Renal pelvis (tissue), 12 donors: Measurements from ENCODE around the gene RBM47. TPM values are rescaled to one million over a fixed set of nuclear protein-coding genes. Genes with fewer than 3 reads are reported as not detected.

Source experiments
- DNase-seq: peaks from one replicate; pipeline ENCODE4 v3.0.0-alpha.2; 2013
- long read RNA-seq, 16 experiments: transcript quantifications; one replicate each; lab custom pipeline, GENCODE V29; 2026
- polyA plus RNA-seq, 3 donors: library from polyadenylated mRNA; unstranded; fragments of 120-200 nt; gene quantifications; one replicate each; pipeline ENCODE4 v1.2.1, GENCODE V29; 2013; ENCODE audit not compliant: insufficient read length in 3 of 3

Gene RBM47
- polyA plus RNA-seq, result 10 to 100 TPM; 76.1 to 93.9 (median 91.3) TPM
- long read RNA-seq, donor 1, full-length matches to known transcripts, result 4 of 4 reads
- long read RNA-seq, donor 1, partial matches to known transcripts, result 0 of 4 reads
- long read RNA-seq, donor 1, other reads (novel, unspliced or antisense), result 0 of 4 reads
- long read RNA-seq, donor 2, full-length matches to known transcripts, result 7 of 7 reads
- long read RNA-seq, donor 2, partial matches to known transcripts, result 0 of 7 reads
- long read RNA-seq, donor 2, other reads (novel, unspliced or antisense), result 0 of 7 reads
- long read RNA-seq, donor 3, full-length matches to known transcripts, result 7 of 7 reads
- long read RNA-seq, donor 3, partial matches to known transcripts, result 0 of 7 reads
- long read RNA-seq, donor 3, other reads (novel, unspliced or antisense), result 0 of 7 reads
- long read RNA-seq, donor 4, full-length matches to known transcripts, result 3 of 3 reads
- long read RNA-seq, donor 4, partial matches to known transcripts, result 0 of 3 reads
- long read RNA-seq, donor 4, other reads (novel, unspliced or antisense), result 0 of 3 reads
- long read RNA-seq, donor 5, full-length matches to known transcripts, result 4 of 4 reads
- long read RNA-seq, donor 5, partial matches to known transcripts, result 0 of 4 reads
- long read RNA-seq, donor 5, other reads (novel, unspliced or antisense), result 0 of 4 reads
- long read RNA-seq, donor 6, full-length matches to known transcripts, result 12 of 39 reads
- long read RNA-seq, donor 6, partial matches to known transcripts, result 13 of 39 reads
- long read RNA-seq, donor 6, other reads (novel, unspliced or antisense), result 14 of 39 reads
- long read RNA-seq, donor 7, full-length matches to known transcripts, result 8 of 16 reads
- long read RNA-seq, donor 7, partial matches to known transcripts, result 8 of 16 reads
- long read RNA-seq, donor 7, other reads (novel, unspliced or antisense), result 0 of 16 reads
- long read RNA-seq, donor 8, result 0 reads
- long read RNA-seq, donor 9, full-length matches to known transcripts, result 4 of 4 reads
- long read RNA-seq, donor 9, partial matches to known transcripts, result 0 of 4 reads
- long read RNA-seq, donor 9, other reads (novel, unspliced or antisense), result 0 of 4 reads
- long read RNA-seq, donor 10, full-length matches to known transcripts, result 9 of 16 reads
- long read RNA-seq, donor 10, partial matches to known transcripts, result 7 of 16 reads
- long read RNA-seq, donor 10, other reads (novel, unspliced or antisense), result 0 of 16 reads
- long read RNA-seq, donor 11, full-length matches to known transcripts, result 6 of 6 reads
- long read RNA-seq, donor 11, partial matches to known transcripts, result 0 of 6 reads
- long read RNA-seq, donor 11, other reads (novel, unspliced or antisense), result 0 of 6 reads
- long read RNA-seq, donor 12, full-length matches to known transcripts, result 15 of 15 reads
- long read RNA-seq, donor 12, partial matches to known transcripts, result 0 of 15 reads
- long read RNA-seq, donor 12, other reads (novel, unspliced or antisense), result 0 of 15 reads
- long read RNA-seq, donor 13, full-length matches to known transcripts, result 5 of 14 reads
- long read RNA-seq, donor 13, partial matches to known transcripts, result 9 of 14 reads
- long read RNA-seq, donor 13, other reads (novel, unspliced or antisense), result 0 of 14 reads
- long read RNA-seq, donor 14, full-length matches to known transcripts, result 13 of 37 reads
- long read RNA-seq, donor 14, partial matches to known transcripts, result 24 of 37 reads
- long read RNA-seq, donor 14, other reads (novel, unspliced or antisense), result 0 of 37 reads
- long read RNA-seq, donor 15, full-length matches to known transcripts, result 12 of 12 reads
- long read RNA-seq, donor 15, partial matches to known transcripts, result 0 of 12 reads
- long read RNA-seq, donor 15, other reads (novel, unspliced or antisense), result 0 of 12 reads
- long read RNA-seq, donor 16, full-length matches to known transcripts, result 8 of 8 reads
- long read RNA-seq, donor 16, partial matches to known transcripts, result 0 of 8 reads
- long read RNA-seq, donor 16, other reads (novel, unspliced or antisense), result 0 of 8 reads

DNA sequence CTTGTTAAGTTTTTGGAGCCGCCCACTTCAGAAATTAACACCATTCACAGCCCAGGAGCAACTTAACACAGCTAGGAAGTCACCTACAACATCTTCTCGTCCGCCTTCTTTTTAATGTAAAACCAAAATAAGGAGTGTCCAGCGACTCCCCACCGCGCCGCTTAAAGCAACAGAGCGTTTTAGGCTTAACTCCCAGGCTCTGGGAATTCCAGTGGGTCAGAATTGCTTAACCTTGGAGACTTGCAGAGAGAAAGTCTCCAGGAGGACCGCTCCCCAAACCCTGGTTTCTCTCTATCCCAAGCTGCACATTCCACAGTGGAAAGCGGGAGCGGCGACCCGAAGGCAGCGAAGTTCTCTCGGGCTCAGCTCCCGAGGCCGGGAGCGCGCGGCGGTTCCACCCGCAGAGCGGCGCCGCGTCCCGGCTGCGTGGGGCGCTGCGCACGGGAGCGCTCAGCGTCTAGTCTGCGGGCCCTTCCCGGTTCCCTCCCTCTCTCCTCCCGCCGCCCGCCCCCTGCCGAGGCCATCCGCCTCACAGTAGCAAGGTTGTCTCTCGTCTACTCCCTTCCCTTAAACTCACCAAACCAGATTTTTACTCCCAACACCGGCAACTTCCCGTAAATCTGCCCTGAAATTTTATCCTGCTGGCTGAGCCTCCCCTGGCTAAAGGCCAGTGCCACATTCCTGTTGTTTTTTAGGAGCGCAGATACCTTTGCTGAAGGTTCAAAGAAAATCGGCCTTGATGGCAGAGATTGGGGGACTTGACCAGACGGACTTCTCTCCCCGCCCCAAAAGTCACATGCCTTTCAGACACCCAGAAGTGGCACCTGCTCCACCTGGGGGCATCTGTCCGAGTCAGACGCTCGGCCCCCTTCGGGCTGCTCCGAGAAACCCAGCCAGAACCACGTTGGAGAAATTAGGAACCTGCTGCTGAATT is at the start of gene RBM47:
TSS of gene RBM47 (minus strand) at position 464 of the 934 bp plus-strand sequence. CDS start 190,971 bp downstream, outside the sequence.
- peak; percentile 81 for DNase-seq

DNA sequence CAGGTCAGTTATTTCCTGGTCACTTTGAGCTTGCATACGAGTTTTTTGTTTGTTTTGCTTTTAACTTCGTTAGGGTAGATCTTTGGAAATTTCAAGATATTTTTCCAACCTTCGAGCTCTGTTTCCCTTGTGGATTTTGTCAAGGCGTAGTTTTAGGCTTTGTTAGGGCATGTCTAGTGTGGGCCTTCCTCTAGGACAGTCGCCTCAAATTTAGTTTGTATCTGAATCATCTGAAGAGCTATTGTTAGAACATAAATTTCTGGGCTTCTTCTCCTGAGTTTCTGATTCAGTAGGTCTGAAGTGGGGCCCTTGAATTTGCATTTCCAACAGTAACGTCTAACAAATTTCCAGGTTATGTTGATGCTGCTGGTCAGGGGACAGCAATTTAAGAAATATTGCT is 48.8 kb upstream of the RBM47 start:
- no peak for DNase-seq

DNA sequence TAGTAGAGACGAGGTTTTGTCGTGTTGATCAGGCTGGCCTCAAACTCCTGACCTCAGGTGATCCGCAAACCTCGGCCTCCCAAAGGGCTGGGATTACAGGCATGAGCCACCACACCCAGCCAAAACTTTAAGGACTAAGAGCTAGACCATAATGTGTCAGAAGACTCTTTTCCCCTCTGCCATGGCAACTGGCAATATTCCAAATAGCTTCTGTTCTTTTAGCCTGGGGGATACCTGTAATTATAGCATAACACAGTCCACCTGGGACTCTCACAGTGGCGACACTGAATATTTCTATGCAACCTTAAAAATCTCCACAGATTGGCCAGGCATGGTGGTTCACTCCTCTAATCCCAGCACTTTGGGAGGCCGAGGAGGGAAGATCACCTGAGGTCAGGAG is 45.5 kb upstream of the RBM47 start:
- DNase-seq, result peak; percentile 12

DNA sequence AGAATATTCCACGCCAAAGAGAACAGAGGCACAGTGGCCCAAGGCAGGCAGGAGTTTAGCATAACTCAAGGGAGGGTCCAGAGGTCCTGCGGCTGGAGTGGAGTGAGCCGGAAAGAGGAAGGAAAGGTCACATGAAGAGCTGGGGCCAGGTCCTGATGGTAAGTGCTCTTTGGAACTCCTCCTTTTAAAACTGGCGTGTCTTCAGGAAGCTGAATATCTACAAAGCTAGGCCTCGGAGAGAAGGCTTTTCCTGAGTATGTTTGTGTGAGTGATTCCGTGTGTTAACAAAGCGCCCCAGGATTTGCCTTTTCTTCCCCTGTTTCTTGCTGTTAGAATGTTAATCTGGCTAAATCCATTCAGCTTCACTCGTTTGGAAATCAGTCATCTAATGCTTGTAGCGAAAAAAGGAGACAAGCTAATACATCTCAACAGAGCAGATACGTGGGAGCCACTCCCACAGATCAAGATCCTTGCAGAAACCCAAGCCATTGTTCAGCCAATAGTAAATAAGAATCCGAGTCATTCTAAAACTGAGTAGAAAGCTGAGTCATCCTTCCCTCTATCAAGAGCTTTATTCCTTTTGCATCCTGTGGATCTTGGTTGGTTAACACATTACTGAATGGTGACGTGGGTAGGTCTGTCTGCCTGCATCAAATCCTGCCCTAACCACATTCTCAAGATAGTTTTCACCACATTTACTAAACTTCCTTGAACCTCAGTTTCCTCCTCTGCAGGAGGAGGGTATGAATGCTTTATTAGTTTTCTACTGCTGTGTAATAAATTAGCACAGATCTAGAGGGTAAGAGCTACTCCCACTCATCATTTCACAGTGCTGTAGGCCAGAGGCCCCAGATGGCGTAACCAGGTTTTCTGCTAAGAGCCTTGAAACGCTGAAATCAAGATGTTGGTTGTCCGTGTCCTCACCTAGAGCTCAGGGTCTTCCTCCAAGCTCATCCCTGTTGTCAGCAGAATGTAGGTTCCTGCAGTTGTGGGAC is 43.2 kb upstream of the RBM47 start:
- DNase-seq, result peak; percentile 31

- no peak for DNase-seq
These were observed 39.8 kb upstream of the RBM47 start for GRCh38 chr4:40669504-40669903.

DNA sequence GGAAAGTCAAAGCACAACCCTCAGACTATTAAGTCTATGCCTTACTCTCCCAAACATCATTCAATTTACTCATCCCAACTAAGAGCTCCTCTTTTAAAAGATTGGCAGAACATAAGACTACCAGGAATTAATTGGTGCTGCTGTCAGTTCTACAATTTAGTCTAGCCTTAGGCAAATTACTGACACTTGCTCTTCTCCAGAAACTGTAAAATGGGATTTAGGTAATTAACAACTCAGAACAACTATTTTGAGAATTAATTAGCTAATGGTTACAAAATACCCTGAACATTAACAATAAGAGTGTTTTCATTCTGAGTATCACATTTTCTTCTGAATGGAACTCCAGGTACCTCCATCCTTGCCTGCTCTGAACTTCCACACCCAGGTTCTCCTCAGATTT is 36.2 kb upstream of the RBM47 start:
- DNase-seq, result no peak

- DNase-seq, result peak; percentile 21
These were observed 33.4 kb upstream of the RBM47 start for GRCh38 chr4:40662962-40663604.

DNA sequence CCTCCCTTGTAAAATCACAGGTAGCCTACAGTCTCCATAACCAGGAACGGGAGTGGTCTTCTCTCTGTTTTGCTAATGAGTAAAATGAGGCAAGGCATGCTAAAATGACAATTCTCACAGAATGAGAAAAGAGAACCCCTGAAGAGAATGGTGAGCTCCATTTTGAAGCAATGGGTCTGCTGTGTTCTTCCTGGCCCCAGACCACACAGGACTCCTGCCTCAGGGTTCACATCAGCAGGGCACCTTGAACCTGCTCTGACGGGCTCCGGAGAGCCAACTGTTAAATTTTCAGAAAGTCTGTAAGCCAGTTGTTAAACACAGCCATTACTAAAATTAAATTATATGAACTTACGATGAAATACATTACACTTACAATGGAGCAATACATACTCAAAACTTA is 32.1 kb upstream of the RBM47 start:
- no peak for DNase-seq

DNA sequence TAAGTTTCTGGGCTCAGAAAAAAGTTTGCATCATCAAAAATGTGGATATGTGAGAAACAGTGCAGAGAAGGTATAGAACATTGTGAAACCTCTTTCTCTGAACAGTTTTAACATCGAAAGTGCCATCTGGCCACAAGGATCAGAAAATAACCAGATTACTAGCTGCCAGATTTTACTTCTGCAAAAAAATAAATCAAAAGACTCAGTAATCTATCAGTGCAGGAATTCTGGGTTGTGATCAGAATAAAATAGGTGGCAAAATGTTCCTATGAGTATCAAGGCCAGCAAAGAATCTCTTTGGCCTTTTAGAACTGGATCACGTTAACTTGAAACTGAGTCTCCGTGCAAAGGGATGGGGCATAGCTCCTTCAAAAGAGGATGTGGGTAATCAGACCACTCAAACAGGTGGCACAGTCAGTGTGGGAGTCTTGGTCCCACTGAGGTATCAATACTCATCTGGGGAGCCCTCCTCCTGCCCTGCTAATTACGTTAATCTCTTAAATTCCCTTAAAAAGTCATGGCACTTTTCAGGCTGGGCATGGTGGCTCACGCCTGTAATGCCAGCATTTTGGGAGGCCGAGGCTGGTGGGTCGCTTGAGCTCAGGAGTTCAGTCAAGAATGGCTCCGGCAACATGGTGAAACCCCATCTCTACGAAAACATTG is 26.7 kb upstream of the RBM47 start:
- DNase-seq, result no peak

- no peak for DNase-seq
These were observed 21.6 kb upstream of the RBM47 start for GRCh38 chr4:40651280-40651679.

GRCh38 chr4:40649321-40649720 is 19.7 kb upstream of the RBM47 start:
- no peak for DNase-seq

DNA sequence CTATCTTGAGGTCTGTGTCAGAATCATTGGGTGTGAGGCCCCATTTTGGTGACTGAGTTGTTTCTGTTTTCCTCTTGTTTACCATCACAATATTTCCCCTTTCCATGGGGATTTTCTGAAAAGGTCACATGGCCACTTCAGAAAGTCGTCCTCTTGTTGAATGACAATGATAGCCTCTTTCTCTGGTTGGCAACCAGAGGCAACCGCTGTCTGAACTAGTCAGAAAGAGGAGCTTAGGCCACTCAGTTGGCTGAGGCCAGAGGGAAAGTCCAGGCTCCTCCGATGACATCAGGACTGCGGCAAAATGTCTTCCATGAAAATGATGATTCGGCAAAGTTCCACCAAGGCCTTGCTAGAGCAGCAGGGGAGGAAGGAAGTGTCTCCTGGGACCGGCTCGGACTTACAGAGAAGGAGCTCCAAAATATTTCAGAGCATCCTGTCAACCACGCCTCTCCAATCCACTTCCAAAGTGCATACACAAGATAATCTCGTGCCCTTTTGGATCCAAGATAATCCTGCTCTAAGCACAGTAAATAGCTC is 19.1 kb upstream of the RBM47 start:
- DNase-seq, result no peak

- DNase-seq, result no peak
These were observed 18.5 kb upstream of the RBM47 start for GRCh38 chr4:40648131-40648530.

GRCh38 chr4:40645586-40645985 is 15.9 kb upstream of the RBM47 start:
- DNase-seq, result no peak

DNA sequence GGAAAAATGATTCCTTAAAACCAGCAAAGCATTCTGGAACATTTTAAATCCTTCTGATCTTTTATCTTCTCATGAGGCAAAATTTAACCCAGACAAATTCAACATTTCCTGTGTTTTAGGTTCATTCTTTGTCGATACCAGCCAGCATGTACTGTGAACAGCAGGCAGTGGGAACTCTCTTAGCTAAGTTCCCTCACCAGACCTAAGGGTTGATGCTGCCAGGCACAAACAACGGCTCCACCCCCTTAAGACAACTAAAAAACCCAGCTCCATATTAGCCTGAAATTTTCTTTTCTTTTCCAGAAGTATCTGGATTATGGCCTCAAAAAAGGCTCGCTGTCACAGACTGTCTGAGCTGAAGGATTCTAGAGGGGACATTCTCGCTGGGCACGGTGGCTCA is 2.4 kb upstream of the RBM47 start:
- DNase-seq, result no peak

DNA sequence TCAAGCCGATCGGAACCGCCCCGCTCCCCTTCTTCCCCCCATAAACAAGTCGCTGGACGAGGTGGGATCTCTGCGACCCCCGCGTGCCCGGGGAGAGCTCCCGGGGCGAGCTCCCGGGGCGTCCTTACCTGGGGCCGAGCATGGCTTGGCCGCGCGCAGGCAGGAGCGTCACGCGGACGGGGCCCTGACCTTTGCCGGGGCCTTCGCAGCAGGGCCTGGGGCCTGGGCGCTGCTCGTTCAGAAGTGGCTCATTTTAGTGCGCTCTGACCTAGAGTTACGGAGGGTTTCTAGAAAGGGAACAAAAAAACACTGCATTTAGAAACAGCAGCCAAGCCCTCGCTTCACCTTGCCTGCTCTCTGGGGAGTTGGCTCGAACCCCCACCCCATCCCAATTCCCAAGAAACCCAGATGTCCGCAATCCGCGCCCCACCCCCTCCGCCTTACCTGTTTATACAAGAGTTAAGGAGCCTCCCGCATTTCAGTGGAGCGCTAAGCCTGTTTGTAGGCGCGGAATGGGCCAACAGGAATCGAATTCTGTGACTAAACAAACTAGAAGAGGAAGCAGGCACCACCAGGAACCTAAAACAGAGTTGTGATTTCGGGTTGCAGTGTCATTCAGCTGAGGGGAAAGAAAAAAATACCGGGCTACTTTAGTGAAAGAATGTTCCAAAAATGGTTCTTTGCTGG is 814 bp upstream of the RBM47 start:
- DNase-seq, result peak; percentile 37
